Astrocyte of the cerebellum (primary cell): ENCODE results near the gene GSG1L.
"Not testable (repeated sequence)": the region's sequence is repeated elsewhere in the genome, so short reads cannot be mapped to it uniquely, and the experiment has no call there.

Experiments
- DNase-seq: peaks from one replicate; pipeline ENCODE4 v3.0.0-alpha.2; 2011; ENCODE audit warnings: low read depth
- H3K4me3 ChIP-seq: 2 replicates; pipeline ENCODE4 v1.5.1; 2011; ENCODE audit warnings: mild to moderate bottlenecking, low read depth, low read length, moderate library complexity
- in situ Hi-C: cut with HindIII; loops from 2 replicates; pipeline ENCODE4 v1.10.0; 2017; ENCODE audit warnings: low sequenced_read_pairs
- TF ChIP-seq, protein P1 (sequence below): IDR thresholded peaks from 2 replicates; pipeline ENCODE4 v1.5.1; 2012; ENCODE audit warnings: low read length, low read depth, moderate library complexity, mild to moderate bottlenecking; ENCODE audit errors: missing control alignments

The GSG1L gene

DNA sequence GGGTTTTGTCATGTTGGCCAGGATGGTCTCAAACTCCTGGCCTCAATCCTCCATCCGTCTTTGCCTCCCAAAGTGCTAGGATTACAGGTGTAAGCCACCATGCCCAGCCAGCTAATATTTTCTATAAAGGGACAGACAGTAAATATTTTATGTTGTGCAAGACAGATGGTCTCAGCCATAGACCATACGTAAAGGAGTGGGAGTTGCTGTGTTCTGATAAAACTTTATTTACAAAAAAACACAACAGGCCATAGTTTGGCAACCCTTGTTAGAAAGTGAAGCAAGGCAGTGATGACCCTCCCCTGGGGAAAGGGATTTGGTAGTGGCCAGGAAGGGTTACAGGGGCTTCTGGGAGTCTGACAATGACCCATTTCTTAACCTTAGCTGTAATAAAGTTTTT lies 119.7 kb downstream of the GSG1L start:
- TF ChIP-seq, protein P1, sequence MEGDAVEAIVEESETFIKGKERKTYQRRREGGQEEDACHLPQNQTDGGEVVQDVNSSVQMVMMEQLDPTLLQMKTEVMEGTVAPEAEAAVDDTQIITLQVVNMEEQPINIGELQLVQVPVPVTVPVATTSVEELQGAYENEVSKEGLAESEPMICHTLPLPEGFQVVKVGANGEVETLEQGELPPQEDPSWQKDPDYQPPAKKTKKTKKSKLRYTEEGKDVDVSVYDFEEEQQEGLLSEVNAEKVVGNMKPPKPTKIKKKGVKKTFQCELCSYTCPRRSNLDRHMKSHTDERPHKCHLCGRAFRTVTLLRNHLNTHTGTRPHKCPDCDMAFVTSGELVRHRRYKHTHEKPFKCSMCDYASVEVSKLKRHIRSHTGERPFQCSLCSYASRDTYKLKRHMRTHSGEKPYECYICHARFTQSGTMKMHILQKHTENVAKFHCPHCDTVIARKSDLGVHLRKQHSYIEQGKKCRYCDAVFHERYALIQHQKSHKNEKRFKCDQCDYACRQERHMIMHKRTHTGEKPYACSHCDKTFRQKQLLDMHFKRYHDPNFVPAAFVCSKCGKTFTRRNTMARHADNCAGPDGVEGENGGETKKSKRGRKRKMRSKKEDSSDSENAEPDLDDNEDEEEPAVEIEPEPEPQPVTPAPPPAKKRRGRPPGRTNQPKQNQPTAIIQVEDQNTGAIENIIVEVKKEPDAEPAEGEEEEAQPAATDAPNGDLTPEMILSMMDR, result no peak
- in situ Hi-C loops, result no loop called here
- no peak for DNase-seq
- no peak overlapping the region for H3K4me3 ChIP-seq

DNA sequence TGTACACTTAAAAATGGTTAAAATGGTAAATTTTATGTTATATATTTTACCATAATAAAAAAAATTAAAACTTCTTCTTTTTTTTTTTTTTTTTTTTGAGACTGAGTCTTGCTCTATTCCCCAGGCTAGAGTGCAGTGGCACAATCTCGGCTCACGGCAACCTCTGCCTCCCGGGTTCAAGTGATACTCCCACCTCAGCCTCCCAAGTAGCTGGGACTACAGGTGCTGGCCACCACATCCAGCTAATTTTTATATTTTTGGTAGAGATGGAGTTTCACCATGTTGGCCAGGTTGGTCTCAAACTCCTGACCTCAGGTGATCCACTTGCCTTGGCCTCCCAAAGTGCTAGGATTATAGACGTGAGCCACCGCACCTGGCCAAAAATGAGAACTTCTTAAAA lies 121.4 kb downstream of the GSG1L start:
- H3K4me3 ChIP-seq, DNase-seq, in situ Hi-C loops: not testable (repeated sequence)

DNA sequence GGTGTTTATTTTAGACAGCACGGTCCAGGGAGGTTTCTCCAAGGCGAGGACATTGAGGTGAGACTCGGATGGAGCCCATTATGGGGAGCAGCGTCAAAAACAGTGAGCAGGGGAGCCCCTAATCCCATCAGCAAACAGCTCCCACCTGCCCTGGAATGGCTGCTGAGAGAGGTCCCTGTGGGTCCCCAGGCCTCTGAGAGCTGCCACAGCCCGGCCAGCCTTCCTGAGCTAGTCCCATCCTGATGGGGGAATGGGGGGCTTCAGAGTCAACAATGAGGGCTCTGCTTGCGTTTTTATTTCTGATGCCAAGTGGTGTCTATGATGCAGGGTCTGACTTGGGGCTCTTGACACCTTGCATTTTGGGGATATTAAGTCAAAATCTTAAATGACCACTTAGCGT lies 128.4 kb downstream of the GSG1L start:
- no peak for DNase-seq
- in situ Hi-C loops, result no loop called here
- no peak overlapping the region for H3K4me3 ChIP-seq
- TF ChIP-seq, protein P1, result no peak

DNA sequence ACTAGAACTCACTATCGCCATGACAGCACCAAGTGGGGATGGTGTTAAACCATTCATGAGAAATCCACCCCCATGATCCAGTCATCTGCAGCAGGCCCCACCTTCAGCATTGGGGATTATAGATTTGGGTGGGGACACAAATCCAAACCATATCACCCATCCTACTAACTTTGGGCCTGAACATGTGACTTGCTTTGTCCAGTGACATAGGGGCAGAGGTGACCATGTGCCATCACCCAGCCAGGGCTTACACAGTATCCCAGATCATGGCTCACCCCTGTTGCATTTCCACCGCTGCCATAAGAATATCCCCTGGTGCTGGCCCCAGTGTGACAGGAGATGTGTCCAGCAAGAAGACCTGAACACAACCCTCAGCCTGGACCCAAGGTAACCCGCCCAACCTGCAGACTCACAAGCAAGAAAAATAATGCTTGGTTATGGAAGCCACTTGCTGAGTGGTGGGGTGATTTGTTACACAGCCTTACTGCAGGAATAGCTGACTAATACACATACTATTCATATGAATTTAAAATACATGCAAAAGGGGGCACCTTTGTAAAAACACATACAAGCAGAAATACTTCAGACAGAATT lies 130.9 kb downstream of the GSG1L start:
- in situ Hi-C loops, result no loop called here

DNA sequence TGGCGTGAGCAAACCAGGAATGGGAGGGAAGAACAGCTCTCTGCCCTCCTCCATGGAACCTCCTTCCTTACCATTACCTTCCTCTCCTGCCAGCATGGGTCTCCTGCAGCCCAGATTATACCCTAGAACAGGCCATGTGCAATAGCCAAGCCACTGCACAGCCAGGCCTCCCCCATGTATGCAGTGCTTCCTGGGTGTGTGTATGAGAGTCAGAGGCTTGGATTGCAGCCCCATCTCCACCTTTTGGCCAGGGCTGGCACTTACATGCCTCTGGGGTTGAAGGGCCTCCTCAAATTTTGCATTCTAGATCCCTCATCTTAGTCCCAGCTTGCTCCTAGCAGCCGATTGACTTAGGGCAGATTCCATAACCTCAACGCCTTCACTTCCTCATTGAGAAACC lies 133.7 kb downstream of the GSG1L start:
- no peak for DNase-seq
- in situ Hi-C loops, result no loop called here
- TF ChIP-seq, protein P1, result no peak
- no peak overlapping the region for H3K4me3 ChIP-seq

More for the DNA sequence above, 130.9 kb downstream of the GSG1L start:
- DNase-seq, result no peak
- TF ChIP-seq, protein P1, result no peak
- H3K4me3 ChIP-seq, result no peak overlapping the region

DNA sequence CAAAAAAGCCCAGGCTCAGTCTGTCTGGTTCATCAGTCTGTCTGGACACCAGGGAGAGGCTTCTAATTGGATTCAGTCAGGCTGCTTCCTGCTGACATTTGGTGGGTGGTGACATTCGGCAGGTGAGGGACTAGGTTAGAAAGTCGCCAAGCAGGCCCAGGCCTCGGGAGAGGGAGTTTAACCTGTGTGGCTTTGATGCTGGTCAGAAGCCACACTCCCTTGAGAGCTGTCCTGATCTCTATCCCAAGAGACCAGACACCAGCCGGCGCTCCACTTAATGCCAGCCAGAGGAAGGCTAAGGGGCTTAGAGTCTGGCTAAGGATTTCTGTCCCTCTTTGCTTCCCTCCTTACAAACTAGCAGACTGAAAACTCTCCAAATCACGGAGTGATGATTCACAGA lies 135.0 kb downstream of the GSG1L start:
- TF ChIP-seq, protein P1, result no peak
- no peak for DNase-seq
- H3K4me3 ChIP-seq, result no peak overlapping the region
- in situ Hi-C loops, result no loop called here

DNA sequence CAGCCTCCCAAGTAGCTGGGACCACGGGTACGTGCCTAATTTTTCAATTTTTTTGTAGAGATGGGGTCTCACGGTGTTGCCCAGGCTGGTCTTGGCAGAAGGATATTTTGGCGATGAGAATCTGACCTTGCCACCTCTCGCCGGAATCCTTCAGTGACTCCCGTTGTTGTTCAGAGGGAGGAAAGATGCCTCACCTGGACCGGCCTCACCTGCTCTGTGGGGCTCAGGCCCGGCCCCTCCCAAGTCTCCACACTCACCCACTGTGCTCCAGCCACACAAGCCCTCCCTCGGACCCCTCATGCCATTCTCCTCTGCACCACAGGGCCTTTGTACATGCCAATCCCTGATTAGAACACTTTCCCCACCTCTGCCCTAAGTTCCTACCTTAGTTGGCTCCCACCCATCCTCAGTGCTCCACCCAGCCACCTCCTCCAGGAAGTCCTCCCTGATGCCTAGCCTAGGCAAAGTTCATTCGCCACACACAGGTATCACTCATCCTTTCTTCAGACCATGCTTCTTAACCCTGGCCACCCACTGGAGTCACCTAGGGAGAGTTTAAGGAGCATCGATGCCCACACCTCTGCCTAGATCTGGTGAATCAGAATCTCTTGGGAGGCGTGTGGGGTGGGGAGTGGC lies 136.1 kb downstream of the GSG1L start:
- no peak overlapping the region for H3K4me3 ChIP-seq
- DNase-seq, result no peak
- TF ChIP-seq, protein P1, result no peak
- in situ Hi-C loops, result no loop called here
